GM18507 (cell line): Measurements from ENCODE around the gene CRYAA.
"Not testable (repeated sequence)": the region's sequence is repeated elsewhere in the genome, so short reads cannot be mapped to it uniquely, and the experiment has no call there.

Source experiments
- DNase-seq: peaks from one replicate; pipeline ENCODE4 v3.0.0; 2011; ENCODE audit warnings: low read depth; ENCODE audit not compliant: insufficient read length; ENCODE audit errors: extremely low spot score
- FAIRE-seq: peaks from 2 replicates; lab custom pipeline; 2011; peaks lifted over from hg19 to GRCh38; lab: Jason Lieb, UNC

CRYAA gene, protein sequence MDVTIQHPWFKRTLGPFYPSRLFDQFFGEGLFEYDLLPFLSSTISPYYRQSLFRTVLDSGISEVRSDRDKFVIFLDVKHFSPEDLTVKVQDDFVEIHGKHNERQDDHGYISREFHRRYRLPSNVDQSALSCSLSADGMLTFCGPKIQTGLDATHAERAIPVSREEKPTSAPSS

DNA sequence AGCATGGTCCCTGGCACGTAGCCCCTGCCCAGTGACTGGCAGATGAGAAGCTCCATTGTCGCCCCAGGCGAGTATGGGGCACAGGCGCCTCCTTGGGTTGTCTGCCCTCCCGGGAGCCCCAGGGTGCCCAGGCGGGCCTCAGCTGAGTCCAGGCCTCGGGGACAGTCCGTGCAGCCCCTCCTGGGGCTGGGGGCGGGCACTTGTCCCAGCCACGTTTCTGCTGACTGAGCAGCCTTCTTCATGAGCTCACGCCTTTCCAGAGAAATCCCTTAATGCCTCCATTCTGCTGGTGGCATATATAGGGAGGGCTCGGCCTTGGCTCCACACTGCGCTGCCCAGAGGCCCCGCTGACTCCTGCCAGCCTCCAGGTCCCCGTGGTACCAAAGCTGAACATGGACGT is at the start of gene CRYAA:
TSS of gene CRYAA (plus strand) at position 301 of the 400 bp plus-strand sequence. CDS start at position 393, 92 bp downstream.
- not testable (repeated sequence) for FAIRE-seq, DNase-seq

DNA sequence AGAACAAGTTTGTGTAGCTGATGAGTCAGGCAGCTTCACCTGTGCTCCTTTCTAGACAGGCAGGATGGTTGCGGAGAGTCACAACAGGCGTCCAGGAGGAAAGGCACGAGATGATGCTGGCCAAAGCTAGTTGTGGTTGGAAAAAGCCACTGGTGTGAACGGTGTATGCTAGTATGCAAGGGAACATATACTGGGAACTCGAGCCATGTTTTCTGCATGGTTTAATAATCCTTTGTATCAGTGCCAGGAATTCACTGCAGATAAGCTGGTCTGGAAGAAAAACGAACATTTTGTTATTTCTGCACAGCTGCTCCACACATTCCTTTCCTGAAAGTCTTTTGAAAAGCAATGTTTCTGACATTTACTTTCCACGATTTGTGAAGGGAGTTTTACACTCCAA is 38.7 kb upstream of the CRYAA start:
- DNase-seq, FAIRE-seq: not testable (repeated sequence)

DNA sequence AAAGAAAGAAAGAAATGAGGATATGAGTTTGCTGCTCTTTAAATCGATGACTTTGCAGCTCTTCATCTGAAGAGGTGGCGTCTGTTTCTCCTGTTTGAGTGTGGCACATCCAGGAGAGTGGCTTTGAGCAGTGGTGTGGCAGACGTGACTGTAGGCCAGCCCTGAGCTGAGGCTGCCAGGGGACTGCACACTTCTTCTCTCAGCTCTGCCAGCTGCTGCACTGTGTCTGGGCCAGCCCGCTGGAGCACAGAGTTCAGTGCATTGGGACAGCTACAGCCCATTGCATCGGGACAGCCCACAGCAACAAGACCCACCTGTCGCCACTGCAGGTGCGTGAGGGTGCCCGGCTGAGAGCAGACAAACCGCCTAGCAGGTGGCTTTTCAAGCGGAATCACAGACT is 34.3 kb upstream of the CRYAA start:
- not testable (repeated sequence) for FAIRE-seq, DNase-seq

GRCh38 chr21:43138944-43139343 is 29.9 kb upstream of the CRYAA start:
- FAIRE-seq = peak; percentile 90
- not testable (repeated sequence) for DNase-seq

DNA sequence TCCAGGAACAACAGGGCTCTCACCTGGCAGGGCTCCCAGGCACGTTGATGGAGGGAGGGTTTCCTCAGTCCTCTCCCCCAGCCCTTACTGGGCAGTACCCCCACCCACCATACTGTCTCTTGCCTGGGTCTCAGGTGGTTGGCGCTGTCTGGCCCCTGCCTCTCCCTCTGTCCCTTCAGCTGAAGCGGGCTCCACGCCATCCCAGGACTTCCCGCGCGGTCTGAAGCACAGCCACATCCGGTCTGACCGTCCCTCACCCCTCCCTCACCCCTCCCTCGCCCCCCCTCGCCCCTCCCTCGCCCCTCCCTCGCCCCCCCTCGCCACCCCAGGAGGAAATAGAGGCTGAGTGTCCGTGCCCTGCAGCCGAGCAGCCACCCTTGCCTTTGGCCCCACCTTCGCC is 27.4 kb upstream of the CRYAA start:
- FAIRE-seq, DNase-seq: not testable (repeated sequence)

GRCh38 chr21:43146637-43147036 is 22.2 kb upstream of the CRYAA start:
- DNase-seq, FAIRE-seq: not testable (repeated sequence)

GRCh38 chr21:43147999-43148398 is 20.8 kb upstream of the CRYAA start:
- not testable (repeated sequence) for DNase-seq, FAIRE-seq

GRCh38 chr21:43149344-43149743 is 19.5 kb upstream of the CRYAA start:
- not testable (repeated sequence) for FAIRE-seq, DNase-seq

DNA sequence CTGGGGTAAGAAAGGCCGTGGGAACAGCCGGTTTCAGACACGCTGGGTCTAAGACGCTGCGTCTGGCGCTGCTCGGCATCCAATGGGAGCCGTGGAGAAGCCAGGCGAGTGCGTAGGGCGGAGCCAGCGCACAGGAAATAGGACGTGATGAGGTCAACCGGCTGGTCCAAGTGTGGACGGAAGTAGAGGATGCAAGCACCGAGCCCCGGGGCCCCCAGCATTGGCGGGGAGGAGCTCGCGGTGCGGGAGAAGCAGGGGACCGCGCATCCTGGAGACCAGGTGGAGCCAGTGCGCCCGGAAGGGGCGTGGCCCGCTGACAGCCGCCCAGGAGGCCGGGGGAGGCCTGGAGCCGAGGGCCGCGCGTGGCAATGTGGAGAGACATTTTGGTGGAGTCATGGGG is 15.2 kb upstream of the CRYAA start:
- not testable (repeated sequence) for DNase-seq, FAIRE-seq

- not testable (repeated sequence) for DNase-seq, FAIRE-seq
Observed at GRCh38 chr21:43159279-43160175, 9.3 kb upstream of the CRYAA start.

GRCh38 chr21:43161826-43162707 is 6.7 kb upstream of the CRYAA start:
- peak; percentile 97 for FAIRE-seq
- DNase-seq = not testable (repeated sequence)

GRCh38 chr21:43162708-43163205 is 6.1 kb upstream of the CRYAA start:
- not testable (repeated sequence) for FAIRE-seq, DNase-seq

- DNase-seq = not testable (repeated sequence)
- FAIRE-seq = peak; percentile 93
Observed at GRCh38 chr21:43164823-43165222, 4.0 kb upstream of the CRYAA start.

DNA sequence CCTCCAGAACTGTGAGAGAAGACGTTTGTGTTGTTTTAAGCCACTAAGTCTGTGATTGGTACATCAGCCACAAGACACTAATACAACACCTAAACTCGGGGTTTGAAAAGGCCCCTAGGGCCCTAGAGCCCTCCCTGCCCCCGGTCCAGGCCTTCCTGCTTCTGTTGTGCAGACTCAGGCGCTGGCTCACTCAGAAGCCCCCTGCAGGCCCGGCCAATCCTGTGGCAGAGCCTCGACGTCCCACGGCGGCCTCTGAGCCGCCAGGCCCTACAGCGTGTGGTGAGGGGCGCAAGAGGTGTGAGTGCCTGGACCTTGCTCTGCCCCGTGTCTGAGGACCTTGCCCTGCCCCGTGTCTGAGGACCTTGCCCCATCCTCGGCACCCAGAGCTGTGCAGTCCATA is 3.1 kb upstream of the CRYAA start:
- not testable (repeated sequence) for DNase-seq, FAIRE-seq

DNA sequence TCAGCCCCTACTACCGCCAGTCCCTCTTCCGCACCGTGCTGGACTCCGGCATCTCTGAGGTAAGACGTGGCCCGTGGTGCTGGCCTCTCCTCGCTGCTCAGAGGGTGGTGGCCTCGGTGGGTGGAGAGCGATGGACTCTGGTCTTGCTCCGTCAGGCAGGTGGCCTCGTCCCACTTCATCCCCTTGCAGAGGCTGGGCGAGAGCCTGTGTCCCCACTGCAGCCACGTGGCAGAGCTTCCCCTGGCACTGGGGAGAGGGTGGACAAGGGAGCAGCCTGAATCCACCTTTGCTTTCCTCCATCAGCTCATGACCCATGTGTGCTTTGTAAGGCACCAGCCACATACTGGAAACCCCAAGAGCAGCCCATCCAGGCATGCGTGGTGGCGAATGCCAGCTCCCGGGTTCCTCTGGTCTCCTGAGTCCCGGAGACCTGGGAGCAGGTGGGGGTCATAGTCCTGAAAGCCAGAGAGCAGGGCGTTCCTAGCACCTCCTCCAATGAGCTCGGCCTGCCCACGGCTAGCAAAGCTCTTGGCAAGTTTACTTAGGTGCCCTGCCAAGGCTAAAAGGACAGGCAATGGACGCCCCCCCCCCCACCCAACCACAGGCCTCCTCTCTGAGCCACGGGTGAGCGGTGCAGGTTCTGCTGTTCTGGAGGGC is 550 bp downstream of the CRYAA start:
- not testable (repeated sequence) for DNase-seq, FAIRE-seq

GRCh38 chr21:43169891-43170290 is 1.1 kb downstream of the CRYAA start:
- FAIRE-seq, DNase-seq: not testable (repeated sequence)

- not testable (repeated sequence) for DNase-seq, FAIRE-seq
Observed at GRCh38 chr21:43172812-43173211, 4.0 kb downstream of the CRYAA start.

GRCh38 chr21:43173438-43173837 is 4.6 kb downstream of the CRYAA start:
- DNase-seq = not testable (repeated sequence)
- FAIRE-seq = peak; percentile 66

DNA sequence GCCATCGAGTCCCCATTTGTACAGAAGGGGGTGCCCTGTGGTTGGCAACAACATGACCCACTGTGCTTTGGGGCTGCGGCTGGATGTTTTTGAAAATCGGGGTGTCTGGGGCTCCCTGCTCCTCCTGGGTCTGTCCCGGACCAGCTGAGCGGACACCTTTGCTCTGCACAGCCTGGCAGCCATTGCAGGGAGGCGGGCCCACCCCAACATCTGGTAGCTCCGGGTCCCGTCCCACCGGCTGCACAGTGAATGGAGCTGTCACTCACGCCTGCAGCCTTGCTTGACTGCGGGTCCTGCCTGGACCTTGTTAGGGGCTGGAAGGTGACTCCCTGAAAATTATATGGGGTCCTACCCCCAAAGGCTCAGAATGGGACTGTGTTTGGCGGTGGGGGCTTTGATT is 5.1 kb downstream of the CRYAA start:
- FAIRE-seq, DNase-seq: not testable (repeated sequence)
